ENCODE results near the gene KCNQ1.

DNA sequence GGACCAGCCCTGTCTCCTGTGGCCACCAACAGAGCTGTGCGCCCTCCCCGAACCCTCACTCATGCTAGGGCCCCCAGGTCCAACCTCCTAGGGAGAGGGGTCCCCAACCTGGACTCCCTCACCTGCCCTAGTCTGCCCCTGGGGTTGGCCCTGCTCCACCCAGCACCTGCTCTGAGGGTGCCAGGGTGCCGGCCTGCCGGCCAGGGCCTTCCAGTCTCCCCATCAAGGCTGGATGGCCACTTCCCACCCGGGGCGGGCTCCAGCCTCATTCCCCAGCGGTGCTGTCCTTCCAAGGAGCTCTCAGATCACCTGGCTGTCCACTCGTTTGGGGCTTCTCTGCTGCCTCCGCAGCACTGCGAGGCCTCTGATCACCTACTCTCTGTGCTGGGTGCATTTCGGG is 401.7 kb downstream of the KCNQ1 start:
- TF ChIP-seq CTCF (IDR thresholded peaks at IDR 0.05) (no peak), RFX5 (IDR thresholded peaks at IDR 0.05; ENCODE audit: low read length) (no peak), TEAD4 (IDR thresholded peaks at IDR 0.05; ENCODE audit: borderline replicate concordance, insufficient read depth) (no peak), JUND (IDR thresholded peaks at IDR 0.05) (no peak), EP300 (IDR thresholded peaks at IDR 0.05; ENCODE audit: borderline replicate concordance in 1 of 2, low read depth in 1 of 2, low read length in 1 of 2) (no peak), RCOR1 (IDR thresholded peaks at IDR 0.05; ENCODE audit: low read length) (no peak)

Data from SK-N-SH (cell line).